K562 (cell line): ENCODE results near the gene IMMP2L. TPM values are rescaled to one million over a fixed set of nuclear protein-coding genes. Genes with fewer than 3 reads are reported as not detected.

Source experiments
- ATAC-seq: fragments of 200-7000 bp; cut with Tn5 transposase; 3 replicates; pipeline ENCODE4 v1.9.1; 2020; ENCODE audit warnings: moderate library complexity
- BruUV-seq: library from RNA; stranded (reverse); fragments of 400-500 nt; replicated peaks from 2 replicates; lab custom pipeline; 2021; lab: Mats Ljungman, UMichigan
- CTCF ChIA-PET: fragments of 300-600 bp; formaldehyde crosslinking; extraction: SDS; loops from one replicate; lab custom pipeline; 2021; ENCODE audit warnings: low intra/inter-chr PET ratio; lab: Yijun Ruan, JAX
- POLR2A ChIA-PET: fragments of 300-600, 350-650 bp; sonication (Branson Sonifier 250); formaldehyde crosslinking; extraction: SDS; loops from one replicate; lab custom pipeline; 2021; ENCODE audit warnings: antibody characterized with exemption, inconsistent platforms; lab: Yijun Ruan, JAX
- DNase-seq, 4 experiments: peaks; one replicate each; pipeline versions ENCODE4 v3.0.0 to v3.0.0-alpha.2; 2011 to 2018; ENCODE audit warnings: low spot score in 3 of 4, mixed read lengths in 3 of 4; ENCODE audit errors: extremely low read depth in 1 of 4
- FAIRE-seq: peaks from 2 replicates; lab custom pipeline; 2011; peaks lifted over from hg19 to GRCh38; lab: Jason Lieb, UNC
- H2AFZ ChIP-seq: 2 replicates; pipeline ENCODE4 v1.6.0; 2011; ENCODE audit warnings: low read depth, low read length, control low read depth, inconsistent platforms
- H3K27ac ChIP-seq: fragments of 200-600 bp; 3 replicates; pipeline ENCODE4 v1.8.0; 2011; ENCODE audit warnings: low read depth, mild to moderate bottlenecking, control low read depth, inconsistent platforms, low read length, moderate library complexity, mixed read lengths; ENCODE audit errors: extremely low read depth
- H3K27me3 ChIP-seq, 2 experiments: fragments of 300-600 bp in 1 of 2; 2 replicates in 1 of 2; 3 replicates in 1 of 2; pipeline versions ENCODE4 v1.6.0 to v1.8.0; 2011; ENCODE audit warnings: inconsistent platforms in 2 of 2, low read length in 2 of 2, mild to moderate bottlenecking in 1 of 2, mixed read lengths in 1 of 2, moderate library complexity in 1 of 2; ENCODE audit not compliant: control insufficient read depth in 2 of 2, insufficient read depth in 2 of 2
- H3K36me3 ChIP-seq: fragments of 300-600 bp; 3 replicates; pipeline ENCODE4 v1.8.0; 2011; ENCODE audit warnings: mild to moderate bottlenecking, low read length, inconsistent platforms; ENCODE audit not compliant: control insufficient read depth, insufficient read depth
- H3K4me1 ChIP-seq, 2 experiments: fragments of 200-600 bp in 1 of 2; replicated peaks in 1 of 2; 2 replicates in 1 of 2; 3 replicates in 1 of 2; pipeline versions ENCODE4 v1.5.1 to v1.8.0; 2011; ENCODE audit warnings: inconsistent platforms in 2 of 2, low read length in 2 of 2, mild to moderate bottlenecking in 1 of 2, mixed read lengths in 1 of 2, moderate library complexity in 1 of 2; ENCODE audit not compliant: control insufficient read depth in 2 of 2, insufficient read depth in 2 of 2
- H3K4me2 ChIP-seq: 2 replicates; pipeline ENCODE4 v1.6.1; 2011; ENCODE audit warnings: low read length, control low read depth, inconsistent platforms, mixed read lengths; ENCODE audit not compliant: insufficient read depth
- H3K4me3 ChIP-seq: fragments of 200-600 bp; sonication (generic), shearing (Covaris generic); 2 replicates; pipeline ENCODE4 v1.5.1; 2016; ENCODE audit warnings: control low read depth, inconsistent platforms
- H3K79me2 ChIP-seq: fragments of 200-600 bp; 3 replicates; pipeline ENCODE4 v1.8.0; 2011; ENCODE audit warnings: low read length, inconsistent platforms; ENCODE audit not compliant: control insufficient read depth, insufficient read depth
- H3K9ac ChIP-seq, 2 experiments: 2 replicates each; pipeline versions ENCODE4 v1.6.0 to v1.6.1; 2011; ENCODE audit warnings: low read depth in 2 of 2, low read length in 2 of 2, control low read depth in 1 of 2, inconsistent platforms in 1 of 2, mild to moderate bottlenecking in 1 of 2, mixed read lengths in 1 of 2; ENCODE audit not compliant: insufficient read depth in 1 of 2
- H3K9me1 ChIP-seq: one replicate; pipeline ENCODE4 v1.6.0; 2011; ENCODE audit warnings: inconsistent platforms, mild to moderate bottlenecking, low read length, moderate library complexity; ENCODE audit not compliant: control insufficient read depth, insufficient read depth
- H3K9me3 ChIP-seq: replicated peaks from 2 replicates; pipeline ENCODE4 v1.5.1; 2011; ENCODE audit warnings: low read depth, low read length, inconsistent platforms; ENCODE audit not compliant: control insufficient read depth, insufficient read depth
- H4K20me1 ChIP-seq: replicated peaks from 2 replicates; pipeline ENCODE4 v1.6.1; 2011; ENCODE audit warnings: low read length, inconsistent platforms, mixed read lengths; ENCODE audit not compliant: control insufficient read depth, insufficient read depth
- CBX3 ChIP-seq, 2 experiments: IDR thresholded peaks; 1 replicate in 1 of 2; 2 replicates in 1 of 2; pipeline ENCODE4 v1.6.1; 2012; ENCODE audit warnings: inconsistent platforms in 2 of 2, low read length in 2 of 2, borderline replicate concordance in 1 of 2, control low read depth in 1 of 2
- WGBS: fragments of 100-300 bp; shearing (Covaris generic); methylation state at CpG from one replicate; pipeline ENCODE4 v1.1.6; 2016; ENCODE audit warnings: low coverage, mixed read lengths; ENCODE audit not compliant: insufficient coverage; ENCODE audit errors: missing lambda C conversion rate; 5-methylcytosine and 5-hydroxymethylcytosine counted together
- in situ Hi-C: fragments of 300-500 bp; cut with MboI; formaldehyde crosslinking; loops from 4 replicates; pipeline ENCODE4 v1.15.0; 2018; ENCODE audit warnings: inconsistent platforms, mixed read lengths
- intact Hi-C: fragments of 100-400 bp; cut with micrococcal nuclease; formaldehyde crosslinking; loops from 2 replicates; pipeline ENCODE4 v1.14.2; 2022
- polyA plus RNA-seq, 8 experiments: library from polyadenylated mRNA; depleted of rRNA in 4 of 8; stranded (reverse) in 5 of 8; unstranded in 3 of 8; fragments of >200 nt; fragmentation: Nextera tagmentation in 2 of 8; fragmentation: Illumina TruSeq in 1 of 8; extraction: Ambion mirVana in 2 of 8; extraction: Trizol in 1 of 8; gene quantifications; 2 replicates each; pipeline versions ENCODE4 v1.2.1 to v1.2.3, GENCODE V29; 2011 to 2014; ENCODE audit warnings: inconsistent platforms in 1 of 8, missing spikeins in 1 of 8
- total RNA-seq, 7 experiments: library from RNA; depleted of rRNA in 6 of 7; stranded (reverse); fragments of >200 nt in 6 of 7; fragmentation: Illumina TruSeq in 2 of 7; extraction: Trizol in 2 of 7; gene quantifications; 2 replicates each; pipeline versions ENCODE4 v1.2.1 to v1.2.3, GENCODE V29; 2011 to 2021; ENCODE audit warnings: low replicate concordance in 1 of 7
- TF ChIP-seq, protein P1 (sequence below): fragments of 450-650 bp; IDR thresholded peaks from one replicate; pipeline ENCODE4 v1.6.1; 2018; ENCODE audit warnings: mild to moderate bottlenecking, moderate library complexity; ENCODE audit not compliant: partially characterized antibody
- TF ChIP-seq, protein P2 (sequence below), 2 experiments: fragments of 450-650 bp; formaldehyde crosslinking in 1 of 2; IDR thresholded peaks; 2 replicates each; pipeline versions ENCODE4 v1.4.0 to v1.6.1; 2014 to 2020; ENCODE audit warnings: mild to moderate bottlenecking in 2 of 2, borderline replicate concordance in 1 of 2, low read depth in 1 of 2

Gene IMMP2L
- total and polyA plus RNA-seq, 9 of the 15 experiments (the other 6 are each of a cell fraction or from before 2014, with no cell fraction given) = 29.7 to 116 (median 53.0) TPM

DNA sequence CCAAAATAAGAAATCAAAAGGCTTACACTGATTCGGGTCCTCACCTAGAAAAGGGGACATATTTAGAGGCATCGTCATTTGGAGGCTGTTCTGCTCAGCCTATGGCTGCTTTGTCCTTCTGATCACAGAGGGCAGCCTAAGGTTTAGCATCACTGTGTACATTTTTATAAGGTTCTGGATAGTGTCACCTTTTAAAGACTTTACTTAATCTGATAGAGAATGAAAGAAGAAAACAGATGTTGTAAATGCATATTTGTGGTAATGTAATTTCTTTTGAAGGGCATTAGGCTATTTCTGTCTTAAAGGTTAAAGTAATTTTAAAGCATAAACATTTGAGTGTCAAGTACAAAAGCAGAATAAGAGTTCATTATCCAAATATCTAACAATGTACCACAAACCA lies 916.7 kb downstream of the IMMP2L start:
- BruUV-seq = no TSS peak
- in situ Hi-C loops = no loop called here
- H3K79me2 ChIP-seq = no peaks in the 10 kb centered on the region

More for the DNA sequence above, 916.7 kb downstream of the IMMP2L start:
- Histone ChIP-seq H3K4me2 (no peak overlapping the region), H3K27ac (no peak overlapping the region), H3K9ac (no peak overlapping the region), H2AFZ (no peak overlapping the region), H3K9me1 (no peaks in the 10 kb centered on the region), H4K20me1 (no peaks in the 10 kb centered on the region), H3K27me3 (no peaks in the 10 kb centered on the region), H3K9me3 (no peaks in the 10 kb centered on the region), H3K4me3 (no peak overlapping the region), H3K4me1 (no peaks in the 10 kb centered on the region), H3K36me3 (no peaks in the 10 kb centered on the region)
- ChIA-PET CTCF (no interaction called here), POLR2A (no interaction called here)
- FAIRE-seq (no peak), DNase-seq (no peak), ATAC-seq (no peak)
- 0% methylated on average over 2 of the region's 2 CpGs for WGBS
- TF ChIP-seq, protein P1, sequence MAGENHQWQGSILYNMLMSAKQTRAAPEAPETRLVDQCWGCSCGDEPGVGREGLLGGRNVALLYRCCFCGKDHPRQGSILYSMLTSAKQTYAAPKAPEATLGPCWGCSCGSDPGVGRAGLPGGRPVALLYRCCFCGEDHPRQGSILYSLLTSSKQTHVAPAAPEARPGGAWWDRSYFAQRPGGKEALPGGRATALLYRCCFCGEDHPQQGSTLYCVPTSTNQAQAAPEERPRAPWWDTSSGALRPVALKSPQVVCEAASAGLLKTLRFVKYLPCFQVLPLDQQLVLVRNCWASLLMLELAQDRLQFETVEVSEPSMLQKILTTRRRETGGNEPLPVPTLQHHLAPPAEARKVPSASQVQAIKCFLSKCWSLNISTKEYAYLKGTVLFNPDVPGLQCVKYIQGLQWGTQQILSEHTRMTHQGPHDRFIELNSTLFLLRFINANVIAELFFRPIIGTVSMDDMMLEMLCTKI = no peak
- TF ChIP-seq, protein P2, sequence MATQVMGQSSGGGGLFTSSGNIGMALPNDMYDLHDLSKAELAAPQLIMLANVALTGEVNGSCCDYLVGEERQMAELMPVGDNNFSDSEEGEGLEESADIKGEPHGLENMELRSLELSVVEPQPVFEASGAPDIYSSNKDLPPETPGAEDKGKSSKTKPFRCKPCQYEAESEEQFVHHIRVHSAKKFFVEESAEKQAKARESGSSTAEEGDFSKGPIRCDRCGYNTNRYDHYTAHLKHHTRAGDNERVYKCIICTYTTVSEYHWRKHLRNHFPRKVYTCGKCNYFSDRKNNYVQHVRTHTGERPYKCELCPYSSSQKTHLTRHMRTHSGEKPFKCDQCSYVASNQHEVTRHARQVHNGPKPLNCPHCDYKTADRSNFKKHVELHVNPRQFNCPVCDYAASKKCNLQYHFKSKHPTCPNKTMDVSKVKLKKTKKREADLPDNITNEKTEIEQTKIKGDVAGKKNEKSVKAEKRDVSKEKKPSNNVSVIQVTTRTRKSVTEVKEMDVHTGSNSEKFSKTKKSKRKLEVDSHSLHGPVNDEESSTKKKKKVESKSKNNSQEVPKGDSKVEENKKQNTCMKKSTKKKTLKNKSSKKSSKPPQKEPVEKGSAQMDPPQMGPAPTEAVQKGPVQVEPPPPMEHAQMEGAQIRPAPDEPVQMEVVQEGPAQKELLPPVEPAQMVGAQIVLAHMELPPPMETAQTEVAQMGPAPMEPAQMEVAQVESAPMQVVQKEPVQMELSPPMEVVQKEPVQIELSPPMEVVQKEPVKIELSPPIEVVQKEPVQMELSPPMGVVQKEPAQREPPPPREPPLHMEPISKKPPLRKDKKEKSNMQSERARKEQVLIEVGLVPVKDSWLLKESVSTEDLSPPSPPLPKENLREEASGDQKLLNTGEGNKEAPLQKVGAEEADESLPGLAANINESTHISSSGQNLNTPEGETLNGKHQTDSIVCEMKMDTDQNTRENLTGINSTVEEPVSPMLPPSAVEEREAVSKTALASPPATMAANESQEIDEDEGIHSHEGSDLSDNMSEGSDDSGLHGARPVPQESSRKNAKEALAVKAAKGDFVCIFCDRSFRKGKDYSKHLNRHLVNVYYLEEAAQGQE (IDR thresholded peaks at IDR 0.05; ENCODE audit: borderline replicate concordance) = no peak
- TF ChIP-seq, protein P2 (CRISPR knock-in tag; IDR thresholded peaks at IDR 0.05; ENCODE audit: low read depth) = no peak
- no peak for TF ChIP-seq CBX3 (IDR thresholded peaks at IDR 0.05; ENCODE audit: borderline replicate concordance in 1 of 2, low read length in 2 of 2)
- intact Hi-C loops = no loop called here
